ENCODE measurements around the gene LMOD2. TPM values are rescaled to one million over a fixed set of nuclear protein-coding genes. Genes with fewer than 3 reads are reported as not detected.

The LMOD2 gene
- total RNA-seq, 1 donor from 2014 or later = 34.4 TPM

DNA sequence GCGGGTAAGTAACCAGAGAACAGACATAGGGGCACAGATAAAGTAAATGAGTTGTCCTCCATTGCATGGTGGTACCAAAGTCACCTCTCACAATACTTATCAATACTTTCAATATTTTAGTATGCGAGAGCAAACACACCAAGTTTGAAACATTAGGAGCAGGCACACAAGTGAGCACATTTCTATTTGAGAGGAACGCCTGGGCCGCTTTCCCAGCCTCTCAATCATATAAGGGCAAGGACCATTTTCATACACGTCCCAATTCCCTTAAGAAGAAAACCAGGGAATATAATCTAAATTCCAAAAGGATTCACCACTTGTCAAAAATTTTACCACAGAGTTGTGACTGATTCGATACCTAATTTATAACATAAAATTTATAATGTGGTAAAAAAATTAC, 7.5 kb downstream of the LMOD2 start:
- H3K27me3 ChIP-seq (ENCODE audit: control insufficient read depth in 3 of 3, insufficient read depth in 3 of 3, low read length in 3 of 3) = no peaks in the 10 kb centered on the region
- peak overlapping the region; percentile 73 to 95 (median 77) for H3K4me3 ChIP-seq (ENCODE audit: low read length in 3 of 3)
- H3K9ac ChIP-seq (ENCODE audit: low read depth in 1 of 3, low read length in 3 of 3) = peak overlapping the region; percentile 35 to 99 (median 73)
- H3K4me1 ChIP-seq (ENCODE audit: control insufficient read depth in 3 of 3, insufficient read depth in 3 of 3, low read length in 3 of 3) = peaks cover 13 to 34% (median 22%) of the 10 kb centered on the region in 3 donors
- peak overlapping the region; percentile 57 for H3K27ac ChIP-seq (ENCODE audit: low read depth, low read length)
- no peaks in the 10 kb centered on the region for H3K9me3 ChIP-seq (ENCODE audit: control insufficient read depth in 3 of 3, low read length in 3 of 3)
- H3K36me3 ChIP-seq (ENCODE audit: control insufficient read depth in 3 of 3, insufficient read depth in 3 of 3, low read length in 3 of 3) = peaks cover 19 to 40% (median 37%) of the 10 kb centered on the region in 3 donors

DNA sequence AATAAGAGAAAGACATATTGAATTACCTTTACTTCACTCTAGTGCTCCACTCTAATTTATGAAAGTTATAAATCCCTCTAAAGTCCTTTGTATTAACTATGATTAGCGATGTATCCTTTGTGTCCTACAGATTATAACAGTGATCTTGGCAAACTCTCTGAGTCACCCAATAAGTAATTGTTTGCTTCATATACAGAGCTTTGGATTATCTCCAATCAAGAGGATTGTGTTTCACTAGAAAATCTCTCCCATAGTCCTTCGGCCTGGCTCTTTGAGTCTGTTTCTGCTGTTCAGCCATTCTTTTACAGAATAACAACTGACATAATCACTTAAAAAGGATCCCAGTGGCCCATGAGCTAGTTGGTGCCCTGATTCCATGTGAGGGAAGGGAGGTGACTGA, 9.5 kb downstream of the LMOD2 start:
- Histone ChIP-seq H3K27ac (ENCODE audit: low read depth, low read length) (peak overlapping the region; percentile 60), H3K36me3 (ENCODE audit: control insufficient read depth in 3 of 3, insufficient read depth in 3 of 3, low read length in 3 of 3) (peaks cover 15 to 26% (median 24%) of the 10 kb centered on the region in 3 donors), H3K9ac (ENCODE audit: low read depth in 1 of 3, low read length in 3 of 3) (peak overlapping the region; percentile 33 to 66 (median 39)), H3K4me1 (ENCODE audit: control insufficient read depth in 3 of 3, insufficient read depth in 3 of 3, low read length in 3 of 3) (peaks cover 13 to 37% (median 22%) of the 10 kb centered on the region in 3 donors), H3K9me3 (ENCODE audit: control insufficient read depth in 3 of 3, low read length in 3 of 3) (no peaks in the 10 kb centered on the region), H3K4me3 (ENCODE audit: low read length in 3 of 3) (peak overlapping the region in 2 of 3 donors; percentile 45 to 52), H3K27me3 (ENCODE audit: control insufficient read depth in 3 of 3, insufficient read depth in 3 of 3, low read length in 3 of 3) (no peaks in the 10 kb centered on the region)

DNA sequence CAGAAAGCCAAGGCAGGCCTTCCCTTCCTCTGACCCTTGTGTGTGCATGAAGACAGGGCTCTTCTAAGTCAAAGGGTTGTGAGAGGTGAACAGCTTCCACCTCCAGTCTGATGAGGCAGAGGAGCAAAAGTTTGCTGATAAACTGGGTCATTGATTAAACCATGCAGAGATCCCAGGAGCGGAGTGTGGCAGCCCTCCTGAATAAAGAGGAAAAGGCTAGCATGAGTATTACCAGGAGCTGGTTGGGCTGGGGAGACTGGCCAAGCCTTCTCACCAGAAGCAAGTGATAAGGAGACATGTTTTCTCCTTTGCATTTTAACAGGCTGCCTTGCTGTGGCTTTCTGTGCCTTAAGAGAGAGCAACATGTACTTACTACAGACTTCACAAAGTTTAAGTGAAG, 10.2 kb downstream of the LMOD2 start:
- peak overlapping the region; percentile 60 for H3K27ac ChIP-seq (ENCODE audit: low read depth, low read length)
- peak overlapping the region in 2 of 3 donors; percentile 45 to 52 for H3K4me3 ChIP-seq (ENCODE audit: low read length in 3 of 3)
- no peaks in the 10 kb centered on the region for H3K9me3 ChIP-seq (ENCODE audit: control insufficient read depth in 3 of 3, low read length in 3 of 3)
- no peaks in the 10 kb centered on the region for H3K27me3 ChIP-seq (ENCODE audit: control insufficient read depth in 3 of 3, insufficient read depth in 3 of 3, low read length in 3 of 3)
- H3K36me3 ChIP-seq (ENCODE audit: control insufficient read depth in 3 of 3, insufficient read depth in 3 of 3, low read length in 3 of 3) = peaks cover 15 to 26% (median 21%) of the 10 kb centered on the region in 3 donors
- H3K9ac ChIP-seq (ENCODE audit: low read depth in 1 of 3, low read length in 3 of 3) = peak overlapping the region; percentile 33 to 66 (median 39)
- H3K4me1 ChIP-seq (ENCODE audit: control insufficient read depth in 3 of 3, insufficient read depth in 3 of 3, low read length in 3 of 3) = peaks cover 13 to 37% (median 22%) of the 10 kb centered on the region in 3 donors

DNA sequence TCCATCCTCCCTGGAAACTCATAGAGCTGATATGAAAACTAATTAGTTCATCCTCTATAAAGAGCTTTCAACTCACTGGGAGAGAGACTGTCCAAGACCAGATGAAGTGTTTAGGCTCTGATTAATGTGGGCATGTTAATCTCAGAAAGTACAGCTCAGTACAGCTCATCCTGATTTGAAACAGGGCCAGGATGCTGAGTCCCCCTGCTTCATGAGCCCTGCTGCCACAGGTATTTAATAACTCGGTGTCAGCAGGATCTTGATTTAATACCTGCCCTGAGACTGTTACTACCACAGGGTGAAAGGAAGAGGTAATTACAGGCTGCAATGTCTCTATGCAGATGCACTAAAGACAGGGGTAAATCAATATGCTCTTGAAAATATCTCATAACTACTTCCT, 10.8 kb downstream of the LMOD2 start:
- H3K4me1 ChIP-seq (ENCODE audit: control insufficient read depth in 3 of 3, insufficient read depth in 3 of 3, low read length in 3 of 3) = peaks cover 13 to 37% (median 22%) of the 10 kb centered on the region in 3 donors
- H3K27me3 ChIP-seq (ENCODE audit: control insufficient read depth in 3 of 3, insufficient read depth in 3 of 3, low read length in 3 of 3) = no peaks in the 10 kb centered on the region
- H3K4me3 ChIP-seq (ENCODE audit: low read length in 3 of 3) = no peak overlapping the region
- H3K9ac ChIP-seq (ENCODE audit: low read depth in 1 of 3, low read length in 3 of 3) = no peak overlapping the region
- peaks cover 12 to 26% (median 21%) of the 10 kb centered on the region in 3 donors for H3K36me3 ChIP-seq (ENCODE audit: control insufficient read depth in 3 of 3, insufficient read depth in 3 of 3, low read length in 3 of 3)
- peak overlapping the region; percentile 60 for H3K27ac ChIP-seq (ENCODE audit: low read depth, low read length)
- no peaks in the 10 kb centered on the region for H3K9me3 ChIP-seq (ENCODE audit: control insufficient read depth in 3 of 3, low read length in 3 of 3)

DNA sequence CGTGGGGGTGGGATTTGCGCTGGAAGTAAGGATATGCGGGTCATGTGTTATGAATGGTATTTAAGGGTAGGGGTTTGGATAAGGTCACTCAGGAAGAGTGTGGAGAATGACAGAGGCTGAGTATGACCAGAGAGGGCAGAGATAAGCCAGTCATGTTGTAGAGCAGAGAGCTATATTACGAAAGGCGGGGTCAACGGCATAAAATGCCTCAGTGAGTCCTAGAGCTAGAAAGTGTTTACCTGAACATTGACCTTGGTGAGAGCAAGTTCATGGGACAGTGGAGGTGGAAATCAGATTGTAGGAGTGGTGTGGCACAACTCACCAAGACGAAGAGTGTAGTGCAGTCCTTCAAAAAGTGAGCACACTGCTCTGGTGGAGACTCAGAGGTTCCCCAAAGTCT, 13.8 kb downstream of the LMOD2 start:
- Histone ChIP-seq H3K27ac (ENCODE audit: low read depth, low read length) (no peak overlapping the region), H3K4me3 (ENCODE audit: low read length in 3 of 3) (no peak overlapping the region), H3K9ac (ENCODE audit: low read depth in 1 of 3, low read length in 3 of 3) (no peak overlapping the region), H3K36me3 (ENCODE audit: control insufficient read depth in 3 of 3, insufficient read depth in 3 of 3, low read length in 3 of 3) (peaks cover under 1 to 10% (median 6%) of the 10 kb centered on the region in 3 donors), H3K9me3 (ENCODE audit: control insufficient read depth in 3 of 3, low read length in 3 of 3) (no peaks in the 10 kb centered on the region), H3K27me3 (ENCODE audit: control insufficient read depth in 3 of 3, insufficient read depth in 3 of 3, low read length in 3 of 3) (no peaks in the 10 kb centered on the region), H3K4me1 (ENCODE audit: control insufficient read depth in 3 of 3, insufficient read depth in 3 of 3, low read length in 3 of 3) (peaks cover 7 to 44% (median 27%) of the 10 kb centered on the region in 3 donors)

DNA sequence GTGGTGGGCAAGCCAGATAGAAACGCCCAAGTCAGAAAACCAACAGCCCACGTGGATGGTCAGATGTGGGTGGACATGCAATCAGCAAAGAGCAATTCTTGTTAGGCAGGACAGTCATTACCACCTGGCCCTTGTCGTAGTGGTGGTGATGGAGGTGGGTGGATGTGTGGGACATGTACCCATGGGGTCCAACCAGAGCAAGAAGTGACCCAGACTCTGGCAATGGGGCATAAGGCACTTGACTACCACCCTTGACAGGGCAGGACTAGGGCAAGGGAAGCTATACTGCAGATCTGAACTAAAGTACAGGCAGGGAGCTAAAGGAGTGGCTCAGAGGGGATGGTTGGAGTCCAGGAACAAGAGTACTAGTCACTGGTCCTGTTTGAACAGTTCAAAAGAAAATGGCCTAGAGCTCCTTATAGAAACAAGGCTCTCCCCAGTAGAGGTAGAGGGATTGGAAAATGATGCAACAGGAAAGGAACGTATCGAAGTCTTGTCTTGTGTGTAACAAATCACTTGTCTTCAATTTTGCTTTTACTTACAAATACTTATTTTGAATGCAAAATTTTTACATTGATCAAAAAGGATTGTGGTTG, 17.6 kb downstream of the LMOD2 start:
- Histone ChIP-seq H3K9ac (ENCODE audit: low read depth in 1 of 3, low read length in 3 of 3) (no peak overlapping the region), H3K27ac (ENCODE audit: low read depth, low read length) (peak overlapping the region; percentile 69), H3K4me3 (ENCODE audit: low read length in 3 of 3) (peak overlapping the region in 1 of 3 donors; percentile 11), H3K36me3 (ENCODE audit: control insufficient read depth in 3 of 3, insufficient read depth in 3 of 3, low read length in 3 of 3) (no peaks in the 10 kb centered on the region), H3K4me1 (ENCODE audit: control insufficient read depth in 3 of 3, insufficient read depth in 3 of 3, low read length in 3 of 3) (peaks cover 9 to 44% (median 23%) of the 10 kb centered on the region in 3 donors), H3K9me3 (ENCODE audit: control insufficient read depth in 3 of 3, low read length in 3 of 3) (no peaks in the 10 kb centered on the region), H3K27me3 (ENCODE audit: control insufficient read depth in 3 of 3, insufficient read depth in 3 of 3, low read length in 3 of 3) (no peaks in the 10 kb centered on the region)

DNA sequence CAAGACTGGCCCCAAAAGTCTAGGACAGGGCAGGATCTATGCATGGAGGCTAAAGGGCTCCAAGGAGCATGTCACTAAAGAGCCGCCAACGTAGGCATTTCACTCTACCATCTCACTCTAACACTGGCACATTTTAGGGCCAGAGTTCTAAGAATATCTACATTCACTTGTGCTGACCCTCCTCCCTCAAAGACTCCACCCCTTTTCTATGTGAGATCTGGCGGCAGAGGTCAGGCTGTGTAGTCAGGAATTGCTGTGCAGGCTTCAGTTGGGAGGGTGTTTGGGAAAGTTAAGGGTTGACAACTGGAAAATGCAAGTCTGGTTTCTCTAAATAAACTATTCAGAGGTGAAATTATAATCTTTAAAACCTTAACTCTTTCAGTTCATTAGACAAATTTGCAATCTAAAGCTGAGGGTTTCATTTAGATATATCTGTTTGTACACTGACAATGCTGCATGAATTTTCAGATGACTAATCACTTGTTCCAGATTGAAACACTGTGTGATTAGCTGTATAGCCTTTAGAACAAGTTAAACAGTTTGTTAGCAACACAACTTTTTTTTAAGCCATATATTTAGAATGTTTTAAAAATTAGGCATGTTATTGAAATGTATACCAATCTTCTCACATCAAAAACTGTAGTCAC, 18.2 kb downstream of the LMOD2 start:
- no peaks in the 10 kb centered on the region for H3K27me3 ChIP-seq (ENCODE audit: control insufficient read depth in 3 of 3, insufficient read depth in 3 of 3, low read length in 3 of 3)
- peak overlapping the region in 2 of 3 donors; percentile 7 to 11 for H3K4me3 ChIP-seq (ENCODE audit: low read length in 3 of 3)
- H3K9me3 ChIP-seq (ENCODE audit: control insufficient read depth in 3 of 3, low read length in 3 of 3) = no peaks in the 10 kb centered on the region
- peaks cover 9 to 48% (median 27%) of the 10 kb centered on the region in 3 donors for H3K4me1 ChIP-seq (ENCODE audit: control insufficient read depth in 3 of 3, insufficient read depth in 3 of 3, low read length in 3 of 3)
- peak overlapping the region in 2 of 3 donors; percentile 25 to 43 for H3K9ac ChIP-seq (ENCODE audit: low read depth in 1 of 3, low read length in 3 of 3)
- no peaks in the 10 kb centered on the region for H3K36me3 ChIP-seq (ENCODE audit: control insufficient read depth in 3 of 3, insufficient read depth in 3 of 3, low read length in 3 of 3)
- H3K27ac ChIP-seq (ENCODE audit: low read depth, low read length) = peak overlapping the region; percentile 69

DNA sequence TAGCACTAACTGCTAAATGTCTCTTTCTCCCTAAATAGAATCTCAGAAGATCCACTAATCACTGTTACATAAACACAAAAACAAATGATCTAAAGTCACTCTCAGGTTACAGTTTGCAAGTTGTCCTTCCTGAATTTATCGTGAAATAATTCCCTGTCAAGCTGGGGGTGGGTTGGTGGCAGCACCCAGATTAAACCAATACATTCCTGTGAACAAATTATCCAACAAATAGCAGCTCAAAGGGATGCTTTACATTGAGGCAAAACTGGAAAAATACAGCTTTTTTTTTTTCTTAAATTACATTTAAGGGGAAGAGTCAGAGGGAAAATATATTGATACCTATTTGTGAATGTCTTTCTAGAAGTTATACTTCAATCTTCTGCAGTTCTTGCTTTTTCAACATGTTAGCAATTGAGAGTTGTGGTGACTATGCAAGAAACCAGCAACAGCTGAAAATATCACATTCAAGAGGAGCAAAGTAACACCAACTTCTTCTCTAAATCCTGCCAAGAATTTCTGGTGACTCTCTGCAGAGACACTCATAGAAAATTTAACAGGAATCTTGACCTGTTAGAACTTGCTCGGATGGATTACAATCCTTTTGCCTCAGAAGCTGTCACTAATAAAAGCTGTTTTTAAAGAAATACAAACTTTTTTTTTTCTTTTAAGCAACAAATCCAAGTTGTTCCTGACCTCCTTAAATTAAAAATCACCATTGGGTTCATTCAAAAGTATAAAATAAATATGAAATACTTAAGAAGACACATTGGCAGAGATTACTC, 18.9 kb downstream of the LMOD2 start:
- peak overlapping the region in 2 of 3 donors; percentile 25 to 28 for H3K9ac ChIP-seq (ENCODE audit: low read depth in 1 of 3, low read length in 3 of 3)
- peak overlapping the region in 1 of 3 donors; percentile 7 for H3K4me3 ChIP-seq (ENCODE audit: low read length in 3 of 3)
- no peaks in the 10 kb centered on the region for H3K9me3 ChIP-seq (ENCODE audit: control insufficient read depth in 3 of 3, low read length in 3 of 3)
- peaks cover 11 to 46% (median 32%) of the 10 kb centered on the region in 3 donors for H3K4me1 ChIP-seq (ENCODE audit: control insufficient read depth in 3 of 3, insufficient read depth in 3 of 3, low read length in 3 of 3)
- H3K27me3 ChIP-seq (ENCODE audit: control insufficient read depth in 3 of 3, insufficient read depth in 3 of 3, low read length in 3 of 3) = no peaks in the 10 kb centered on the region
- H3K36me3 ChIP-seq (ENCODE audit: control insufficient read depth in 3 of 3, insufficient read depth in 3 of 3, low read length in 3 of 3) = no peaks in the 10 kb centered on the region
- peak overlapping the region; percentile 69 for H3K27ac ChIP-seq (ENCODE audit: low read depth, low read length)

DNA sequence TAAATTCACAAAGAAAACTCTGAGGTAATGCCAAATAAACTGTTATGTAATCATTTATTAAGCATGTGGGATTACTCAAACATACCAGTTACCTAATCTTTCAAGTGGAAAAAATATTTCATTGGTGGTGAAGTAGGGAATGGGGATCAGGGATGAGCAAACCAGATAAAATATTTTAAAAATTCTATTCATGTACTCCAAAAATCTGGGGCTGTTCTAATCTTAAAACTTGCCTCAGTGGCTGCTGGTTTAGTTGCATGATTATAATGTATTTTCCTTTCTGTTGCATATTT, 19.5 kb downstream of the LMOD2 start:
- Histone ChIP-seq H3K9me3 (ENCODE audit: control insufficient read depth in 3 of 3, low read length in 3 of 3) (no peaks in the 10 kb centered on the region), H3K36me3 (ENCODE audit: control insufficient read depth in 3 of 3, insufficient read depth in 3 of 3, low read length in 3 of 3) (no peaks in the 10 kb centered on the region), H3K4me1 (ENCODE audit: control insufficient read depth in 3 of 3, insufficient read depth in 3 of 3, low read length in 3 of 3) (peaks cover 16 to 50% (median 37%) of the 10 kb centered on the region in 3 donors), H3K27me3 (ENCODE audit: control insufficient read depth in 3 of 3, insufficient read depth in 3 of 3, low read length in 3 of 3) (no peaks in the 10 kb centered on the region), H3K9ac (ENCODE audit: low read depth in 1 of 3, low read length in 3 of 3) (no peak overlapping the region), H3K27ac (ENCODE audit: low read depth, low read length) (peak overlapping the region; percentile 69), H3K4me3 (ENCODE audit: low read length in 3 of 3) (no peak overlapping the region)

Data from skeletal muscle tissue (tissue), 4 donors.